Fibroblast of lung (primary cell): Measurements from ENCODE around the gene RALBP1. TPM values are rescaled to one million over a fixed set of nuclear protein-coding genes. Genes with fewer than 3 reads are reported as not detected.

Experiments used
- DNase-seq, 2 donors: peaks; one replicate each; pipeline versions ENCODE4 v3.0.0 to v3.0.0-alpha.2; 2010; ENCODE audit warnings: low read depth in 2 of 2
- H2AFZ ChIP-seq: 2 replicates; pipeline ENCODE4 v1.5.1; 2012; ENCODE audit warnings: low read length, control low read depth, inconsistent platforms
- H3K27ac ChIP-seq: 2 replicates; pipeline ENCODE4 v1.5.1; 2011; ENCODE audit warnings: low read length, control low read depth; ENCODE audit not compliant: insufficient read depth
- H3K27me3 ChIP-seq: 2 replicates; pipeline ENCODE4 v1.5.1; 2011; ENCODE audit warnings: mild to moderate bottlenecking, low read length; ENCODE audit not compliant: control insufficient read depth, insufficient read depth
- H3K36me3 ChIP-seq: 2 replicates; pipeline ENCODE4 v1.5.1; 2011; ENCODE audit warnings: low read length; ENCODE audit not compliant: control insufficient read depth, insufficient read depth
- H3K4me1 ChIP-seq: 2 replicates; pipeline ENCODE4 v1.5.1; 2011; ENCODE audit warnings: low read length; ENCODE audit not compliant: control insufficient read depth, insufficient read depth; ENCODE audit errors: extremely low read depth
- H3K4me2 ChIP-seq: 2 replicates; pipeline ENCODE4 v1.5.1; 2011; ENCODE audit warnings: low read length, control low read depth; ENCODE audit not compliant: insufficient read depth; ENCODE audit errors: extremely low read depth
- H3K4me3 ChIP-seq, 4 experiments: fragments of 200-600 bp in 1 of 4; sonication (generic) in 1 of 4; replicated peaks in 1 of 4; 2 replicates each; pipeline ENCODE4 v1.5.1; 2011 to 2016; ENCODE audit warnings: low read length in 4 of 4, low read depth in 3 of 4, mild to moderate bottlenecking in 3 of 4, control low read depth in 2 of 4, inconsistent platforms in 1 of 4, mixed read lengths in 1 of 4; ENCODE audit not compliant: insufficient read depth in 1 of 4; ENCODE audit errors: control extremely low read depth in 1 of 4
- H3K79me2 ChIP-seq: 2 replicates; pipeline ENCODE4 v1.5.1; 2012; ENCODE audit warnings: mild to moderate bottlenecking, low read length, inconsistent platforms; ENCODE audit not compliant: control insufficient read depth, insufficient read depth
- H3K9ac ChIP-seq: 2 replicates; pipeline ENCODE4 v1.5.1; 2011; ENCODE audit warnings: mild to moderate bottlenecking, low read length, control low read depth; ENCODE audit not compliant: insufficient read depth
- H3K9me3 ChIP-seq: 2 replicates; pipeline ENCODE4 v1.5.1; 2012; ENCODE audit warnings: low read depth, low read length; ENCODE audit not compliant: control insufficient read depth, insufficient read depth
- H4K20me1 ChIP-seq: 2 replicates; pipeline ENCODE4 v1.5.1; 2011; ENCODE audit warnings: low read length; ENCODE audit not compliant: control insufficient read depth, insufficient read depth; ENCODE audit errors: extremely low read depth
- EZH2 ChIP-seq: IDR thresholded peaks from 2 replicates; pipeline ENCODE4 v1.5.1; 2012; ENCODE audit warnings: low read length, control low read depth, mild to moderate bottlenecking; ENCODE audit errors: missing control alignments
- polyA plus RNA-seq, 2 donors: library from polyadenylated mRNA; depleted of rRNA in 1 of 2; stranded (reverse) in 1 of 2; unstranded in 1 of 2; fragments of >200 nt; gene quantifications; 2 replicates each; pipeline ENCODE4 v1.2.1, GENCODE V29; 2011 to 2012; ENCODE audit warnings: missing spikeins in 1 of 2
- total RNA-seq: library from RNA; depleted of rRNA; stranded (reverse); fragments of >200 nt; gene quantifications from 2 replicates; pipeline ENCODE4 v1.2.1, GENCODE V29; 2014
- TF ChIP-seq, protein P1 (sequence below), 2 donors: IDR thresholded peaks in 1 of 2; conservative IDR thresholded peaks in 1 of 2; 1 replicate in 1 of 2; 2 replicates in 1 of 2; pipeline ENCODE4 v1.5.1; 2011 to 2012; ENCODE audit warnings: low read length in 2 of 2, control low read depth in 1 of 2, inconsistent platforms in 1 of 2, low read depth in 1 of 2, mild to moderate bottlenecking in 1 of 2

RALBP1 gene
- total and polyA plus RNA-seq, 2 donors (not counting 1 experiment from before 2014, with no cell fraction given): 72.3 to 72.4 TPM

DNA sequence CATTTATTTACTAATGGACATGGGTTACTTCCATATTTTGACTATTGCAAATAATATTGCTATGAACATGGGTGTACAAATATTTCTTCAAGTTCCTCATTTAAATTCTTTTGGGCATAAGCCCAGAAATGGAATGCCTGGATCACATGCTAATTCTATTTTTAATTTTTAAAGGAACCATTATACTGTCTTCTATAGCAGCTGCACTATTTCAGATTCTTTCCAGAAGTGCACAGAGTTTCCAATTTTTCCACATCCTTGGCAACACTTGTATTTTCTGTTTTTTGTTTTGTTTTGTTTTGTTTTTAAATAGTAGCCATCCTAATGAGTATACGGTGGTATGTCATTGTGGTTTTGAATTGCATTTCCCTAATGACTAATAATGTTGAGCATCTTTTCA lies 8.5 kb upstream of the RALBP1 start:
- Histone ChIP-seq H3K79me2 (no peaks in the 10 kb centered on the region), H3K4me2 (no peak overlapping the region), H3K9me3 (no peaks in the 10 kb centered on the region), H4K20me1 (no peaks in the 10 kb centered on the region), H3K4me3 (no peak overlapping the region), H3K27me3 (no peaks in the 10 kb centered on the region), H3K36me3 (no peaks in the 10 kb centered on the region), H3K27ac (no peak overlapping the region), H3K9ac (no peak overlapping the region), H2AFZ (no peak overlapping the region), H3K4me1 (no peaks in the 10 kb centered on the region)
- no peak for TF ChIP-seq EZH2
- TF ChIP-seq, protein P1, sequence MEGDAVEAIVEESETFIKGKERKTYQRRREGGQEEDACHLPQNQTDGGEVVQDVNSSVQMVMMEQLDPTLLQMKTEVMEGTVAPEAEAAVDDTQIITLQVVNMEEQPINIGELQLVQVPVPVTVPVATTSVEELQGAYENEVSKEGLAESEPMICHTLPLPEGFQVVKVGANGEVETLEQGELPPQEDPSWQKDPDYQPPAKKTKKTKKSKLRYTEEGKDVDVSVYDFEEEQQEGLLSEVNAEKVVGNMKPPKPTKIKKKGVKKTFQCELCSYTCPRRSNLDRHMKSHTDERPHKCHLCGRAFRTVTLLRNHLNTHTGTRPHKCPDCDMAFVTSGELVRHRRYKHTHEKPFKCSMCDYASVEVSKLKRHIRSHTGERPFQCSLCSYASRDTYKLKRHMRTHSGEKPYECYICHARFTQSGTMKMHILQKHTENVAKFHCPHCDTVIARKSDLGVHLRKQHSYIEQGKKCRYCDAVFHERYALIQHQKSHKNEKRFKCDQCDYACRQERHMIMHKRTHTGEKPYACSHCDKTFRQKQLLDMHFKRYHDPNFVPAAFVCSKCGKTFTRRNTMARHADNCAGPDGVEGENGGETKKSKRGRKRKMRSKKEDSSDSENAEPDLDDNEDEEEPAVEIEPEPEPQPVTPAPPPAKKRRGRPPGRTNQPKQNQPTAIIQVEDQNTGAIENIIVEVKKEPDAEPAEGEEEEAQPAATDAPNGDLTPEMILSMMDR (conservative IDR thresholded peaks at IDR 0.05 in 1 of 2, IDR thresholded peaks at IDR 0.05 in 1 of 2; ENCODE audit: low read depth in 1 of 2, low read length in 2 of 2): no peak
- DNase-seq: peak in 1 of 2 donors; percentile 33

DNA sequence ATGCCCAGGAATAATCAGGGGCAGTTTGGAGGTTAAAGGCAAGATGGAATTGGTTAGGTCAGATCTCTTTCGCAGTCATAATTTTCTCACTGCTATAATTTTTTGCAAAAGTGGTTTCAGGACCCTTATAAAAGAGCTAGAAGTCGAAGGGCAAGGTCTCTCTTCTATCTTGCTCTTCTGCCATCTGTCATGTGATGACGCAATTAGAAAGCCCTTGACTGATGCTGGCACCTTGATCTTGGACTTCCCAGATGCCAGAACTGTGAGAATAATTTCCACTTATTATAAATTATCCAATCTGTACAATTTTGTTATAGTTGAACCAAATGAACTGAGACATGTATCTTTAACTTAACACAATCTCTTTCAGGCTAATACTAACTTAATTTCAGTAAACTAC lies 6.3 kb upstream of the RALBP1 start:
- Histone ChIP-seq H3K27me3 (no peaks in the 10 kb centered on the region), H3K9me3 (no peaks in the 10 kb centered on the region), H2AFZ (no peak overlapping the region), H3K4me2 (no peak overlapping the region), H3K27ac (no peak overlapping the region), H3K9ac (no peak overlapping the region), H3K4me3 (no peak overlapping the region), H4K20me1 (no peaks in the 10 kb centered on the region), H3K4me1 (peaks cover 1% of the 10 kb centered on the region), H3K36me3 (no peaks in the 10 kb centered on the region), H3K79me2 (no peaks in the 10 kb centered on the region)
- no peak for DNase-seq
- no peak for TF ChIP-seq EZH2
- TF ChIP-seq, protein P1 (conservative IDR thresholded peaks at IDR 0.05 in 1 of 2, IDR thresholded peaks at IDR 0.05 in 1 of 2; ENCODE audit: low read depth in 1 of 2, low read length in 2 of 2): no peak

DNA sequence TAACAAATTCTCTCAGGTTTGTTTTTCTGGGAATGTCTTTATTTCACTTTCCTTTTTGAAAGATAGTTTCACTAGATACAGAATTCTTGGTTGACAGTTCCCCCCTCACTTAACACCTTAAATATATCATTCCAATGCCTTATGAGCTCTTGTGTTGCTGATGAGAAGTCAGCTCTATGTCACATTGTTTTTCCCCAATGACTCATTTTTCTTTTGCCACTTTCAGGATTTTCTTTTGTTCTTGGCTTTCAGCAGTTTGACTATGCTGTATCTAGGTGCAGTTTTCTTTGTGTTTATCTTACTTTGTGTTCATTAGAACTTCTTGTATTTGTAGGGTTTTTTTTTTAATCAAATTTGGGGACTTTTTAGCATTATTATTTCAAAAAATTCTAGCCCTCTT lies 5.6 kb upstream of the RALBP1 start:
- no peaks in the 10 kb centered on the region for H3K9me3 ChIP-seq
- no peaks in the 10 kb centered on the region for H4K20me1 ChIP-seq

More for the DNA sequence above, 5.6 kb upstream of the RALBP1 start:
- no peaks in the 10 kb centered on the region for H3K36me3 ChIP-seq
- no peak overlapping the region for H2AFZ ChIP-seq
- H3K27ac ChIP-seq: no peak overlapping the region
- no peaks in the 10 kb centered on the region for H3K79me2 ChIP-seq
- H3K4me2 ChIP-seq: no peak overlapping the region
- no peak overlapping the region for H3K9ac ChIP-seq
- DNase-seq: no peak
- H3K4me3 ChIP-seq: no peak overlapping the region
- peaks cover 7% of the 10 kb centered on the region for H3K4me1 ChIP-seq
- TF ChIP-seq, protein P1 (conservative IDR thresholded peaks at IDR 0.05 in 1 of 2, IDR thresholded peaks at IDR 0.05 in 1 of 2; ENCODE audit: low read depth in 1 of 2, low read length in 2 of 2): no peak
- TF ChIP-seq EZH2: no peak
- H3K27me3 ChIP-seq: no peaks in the 10 kb centered on the region
